Endothelial cell (in vitro differentiated cells): ENCODE results near the gene COPB1. TPM values are rescaled to one million over a fixed set of nuclear protein-coding genes. Genes with fewer than 3 reads are reported as not detected.

Experiments used
- DNase-seq: peaks from one replicate; pipeline ENCODE4 v3.0.0; 2021; ENCODE audit warnings: low spot score
- H3K27ac Mint-ChIP-seq: one replicate; pipeline ENCODE4 v1.8.0; 2021; ENCODE audit warnings: mixed read lengths, inconsistent platforms; ENCODE audit not compliant: unreplicated experiment
- H3K27me3 Mint-ChIP-seq: one replicate; pipeline ENCODE4 v1.8.0; 2021; ENCODE audit warnings: mild to moderate bottlenecking, moderate library complexity, mixed read lengths, inconsistent platforms; ENCODE audit not compliant: unreplicated experiment
- H3K36me3 Mint-ChIP-seq: one replicate; pipeline ENCODE4 v1.8.0; 2021; ENCODE audit warnings: mild to moderate bottlenecking, low read depth, mixed read lengths, inconsistent platforms; ENCODE audit not compliant: unreplicated experiment
- H3K4me1 Mint-ChIP-seq: one replicate; pipeline ENCODE4 v1.8.0; 2021; ENCODE audit warnings: mild to moderate bottlenecking, mixed read lengths, inconsistent platforms; ENCODE audit not compliant: unreplicated experiment
- H3K4me3 Mint-ChIP-seq: one replicate; pipeline ENCODE4 v1.8.0; 2021; ENCODE audit warnings: mild to moderate bottlenecking, mixed read lengths, inconsistent platforms; ENCODE audit not compliant: unreplicated experiment
- H3K9me3 Mint-ChIP-seq: one replicate; pipeline ENCODE4 v1.8.0; 2021; ENCODE audit warnings: mixed read lengths, inconsistent platforms; ENCODE audit not compliant: unreplicated experiment
- CTCF ChIP-seq: fragments of 200-600 bp; sonication (generic); IDR thresholded peaks from one replicate; pipeline ENCODE4 v1.5.0; 2021; ENCODE audit warnings: antibody characterized with exemption; ENCODE audit not compliant: unreplicated experiment
- total RNA-seq: library from RNA; stranded (reverse); fragmentation: NEBNext Ultra II Directional; extraction: Animal tissue kit (Norgen Biotek cat#: 25700); gene quantifications from one replicate; pipeline ENCODE4 v1.2.1, GENCODE V29; 2021; ENCODE audit not compliant: unreplicated experiment

COPB1 gene
- total RNA-seq, 1 donor from 2014 or later = 132 TPM

GRCh38 chr11:14444441-14445189, 55.0 kb downstream of the COPB1 start:
- H3K27ac Mint-ChIP-seq = no peak overlapping the region
- peaks cover 5% of the 10 kb centered on the region for H3K4me1 Mint-ChIP-seq
- TF ChIP-seq CTCF = no peak

GRCh38 chr11:14443638-14444037, 56.0 kb downstream of the COPB1 start:
- DNase-seq = no peak
- no peaks in the 10 kb centered on the region for H3K9me3 Mint-ChIP-seq
- TF ChIP-seq CTCF = no peak
- no peaks in the 10 kb centered on the region for H3K36me3 Mint-ChIP-seq
- H3K4me1 Mint-ChIP-seq = peaks cover 14% of the 10 kb centered on the region
- H3K4me3 Mint-ChIP-seq = no peak overlapping the region
- H3K27me3 Mint-ChIP-seq = peaks cover 4% of the 10 kb centered on the region
- H3K27ac Mint-ChIP-seq = no peak overlapping the region

More at GRCh38 chr11:14444441-14445189, 55.0 kb downstream of the COPB1 start:
- Mint-ChIP-seq H3K9me3 (no peaks in the 10 kb centered on the region), H3K36me3 (no peaks in the 10 kb centered on the region), H3K4me3 (no peak overlapping the region), H3K27me3 (peaks cover 2% of the 10 kb centered on the region)
- no peak for DNase-seq

- no peaks in the 10 kb centered on the region for H3K36me3 Mint-ChIP-seq
- H3K4me1 Mint-ChIP-seq = peaks cover 17% of the 10 kb centered on the region
- no peak overlapping the region for H3K4me3 Mint-ChIP-seq
- H3K27ac Mint-ChIP-seq = no peak overlapping the region
- H3K9me3 Mint-ChIP-seq = no peaks in the 10 kb centered on the region
- no peak for DNase-seq
- peaks cover 2% of the 10 kb centered on the region for H3K27me3 Mint-ChIP-seq
- no peak for TF ChIP-seq CTCF
Measured at GRCh38 chr11:14435717-14436512, 63.7 kb downstream of the COPB1 start.

- Mint-ChIP-seq H3K27me3 (no peaks in the 10 kb centered on the region), H3K9me3 (no peaks in the 10 kb centered on the region), H3K4me1 (no peaks in the 10 kb centered on the region), H3K27ac (no peak overlapping the region), H3K36me3 (no peaks in the 10 kb centered on the region), H3K4me3 (no peak overlapping the region)
- no peak for DNase-seq
- TF ChIP-seq CTCF = no peak
Measured at GRCh38 chr11:14425621-14426020, 74.0 kb downstream of the COPB1 start.

GRCh38 chr11:14424096-14424495, 75.5 kb downstream of the COPB1 start:
- no peak for TF ChIP-seq CTCF
- Mint-ChIP-seq H3K27me3 (no peaks in the 10 kb centered on the region), H3K4me1 (no peaks in the 10 kb centered on the region), H3K9me3 (no peaks in the 10 kb centered on the region), H3K36me3 (no peaks in the 10 kb centered on the region), H3K27ac (no peak overlapping the region), H3K4me3 (no peak overlapping the region)
- no peak for DNase-seq
